H9 (cell line): ENCODE measurements around the gene MILR1. TPM values are rescaled to one million over a fixed set of nuclear protein-coding genes. Genes with fewer than 3 reads are reported as not detected.
A peak's percentile ranks its signal among the peaks of the same experiment; 100 is the strongest.

Experiments
- DNase-seq: peaks from one replicate; pipeline ENCODE4 v3.0.0-alpha.2; 2017
- H2AFZ ChIP-seq: one replicate; pipeline ENCODE4 v1.6.1; 2013; ENCODE audit warnings: mild to moderate bottlenecking, low read length, control low read depth, moderate library complexity
- H2AK5ac ChIP-seq: 2 replicates; pipeline ENCODE4 v1.6.1; 2013; ENCODE audit warnings: low read length, control low read depth, mixed read lengths; ENCODE audit not compliant: insufficient read length
- H2BK120ac ChIP-seq: one replicate; pipeline ENCODE4 v1.6.1; 2013; ENCODE audit warnings: low read depth, mild to moderate bottlenecking, low read length, control low read depth, inconsistent platforms; ENCODE audit not compliant: poor library complexity, severe bottlenecking
- H2BK12ac ChIP-seq: 2 replicates; pipeline ENCODE4 v1.6.1; 2013; ENCODE audit warnings: low read length, control low read depth, mixed read lengths, low read depth; ENCODE audit not compliant: insufficient read length
- H2BK15ac ChIP-seq: 2 replicates; pipeline ENCODE4 v1.6.1; 2013; ENCODE audit warnings: low read depth, low read length, control low read depth
- H2BK20ac ChIP-seq: one replicate; pipeline ENCODE4 v1.6.1; 2013; ENCODE audit warnings: low read depth, mild to moderate bottlenecking, low read length, control low read depth, inconsistent platforms; ENCODE audit not compliant: poor library complexity, severe bottlenecking
- H2BK5ac ChIP-seq: 2 replicates; pipeline ENCODE4 v1.6.1; 2013; ENCODE audit warnings: low read length, control low read depth, mixed read lengths; ENCODE audit not compliant: insufficient read length
- H3K14ac ChIP-seq: 2 replicates; pipeline ENCODE4 v1.6.1; 2013; ENCODE audit warnings: low read length, control low read depth; ENCODE audit not compliant: insufficient read depth
- H3K18ac ChIP-seq: 2 replicates; pipeline ENCODE4 v1.6.1; 2013; ENCODE audit warnings: low read depth, mild to moderate bottlenecking, mixed read lengths, low read length, control low read depth; ENCODE audit not compliant: insufficient read length
- H3K23ac ChIP-seq: 2 replicates; pipeline ENCODE4 v1.6.1; 2013; ENCODE audit warnings: low read length, control low read depth, mixed read lengths, low read depth; ENCODE audit not compliant: insufficient read length
- H3K23me2 ChIP-seq: 2 replicates; pipeline ENCODE4 v1.6.1; 2013; ENCODE audit warnings: low read depth, mild to moderate bottlenecking, mixed read lengths, low read length, control low read depth; ENCODE audit not compliant: insufficient read length, poor library complexity, severe bottlenecking
- H3K27ac ChIP-seq: 2 replicates; pipeline ENCODE4 v1.5.1; 2013; ENCODE audit warnings: low read length, control low read depth, mixed read lengths, low read depth; ENCODE audit not compliant: insufficient read length
- H3K27me3 ChIP-seq: 2 replicates; pipeline ENCODE4 v1.6.1; 2013; ENCODE audit warnings: low read length, control low read depth, inconsistent platforms; ENCODE audit not compliant: insufficient read depth
- H3K4ac ChIP-seq: 2 replicates; pipeline ENCODE4 v1.6.1; 2013; ENCODE audit warnings: low read depth, mild to moderate bottlenecking, control low read depth, inconsistent platforms, low read length, moderate library complexity
- H3K4me1 ChIP-seq: 2 replicates; pipeline ENCODE4 v1.6.1; 2013; ENCODE audit warnings: low read length, control low read depth, inconsistent platforms; ENCODE audit not compliant: insufficient read depth
- H3K4me2 ChIP-seq: 2 replicates; pipeline ENCODE4 v1.6.1; 2013; ENCODE audit warnings: low read length, control low read depth, mixed read lengths; ENCODE audit not compliant: insufficient read length, insufficient read depth
- H3K56ac ChIP-seq: 2 replicates; pipeline ENCODE4 v1.6.1; 2013; ENCODE audit warnings: low read depth, mild to moderate bottlenecking, mixed read lengths, low read length, control low read depth; ENCODE audit not compliant: insufficient read length
- H3K79me1 ChIP-seq: 2 replicates; pipeline ENCODE4 v1.6.1; 2013; ENCODE audit warnings: low read depth, mild to moderate bottlenecking, moderate library complexity, low read length, control low read depth, inconsistent platforms; ENCODE audit not compliant: insufficient read depth, poor library complexity, severe bottlenecking
- H3K79me2 ChIP-seq: 2 replicates; pipeline ENCODE4 v1.6.1; 2013; ENCODE audit warnings: low read length, control low read depth, inconsistent platforms; ENCODE audit not compliant: insufficient read depth
- H3K9ac ChIP-seq: 2 replicates; pipeline ENCODE4 v1.6.1; 2013; ENCODE audit warnings: low read length, control low read depth, mixed read lengths; ENCODE audit not compliant: insufficient read length; ENCODE audit errors: extremely low read depth
- H3K9me3 ChIP-seq: one replicate; pipeline ENCODE4 v1.6.1; 2013; ENCODE audit warnings: low read depth, low read length, inconsistent platforms; ENCODE audit not compliant: control insufficient read depth
- H3T11ph ChIP-seq: one replicate; pipeline ENCODE4 v1.6.1; 2013; ENCODE audit warnings: mild to moderate bottlenecking, low read length, control low read depth, inconsistent platforms
- H4K20me1 ChIP-seq: one replicate; pipeline ENCODE4 v1.6.1; 2013; ENCODE audit not compliant: control insufficient read depth, insufficient read length, insufficient read depth
- H4K5ac ChIP-seq: 2 replicates; pipeline ENCODE4 v1.6.1; 2013; ENCODE audit warnings: low read depth, mild to moderate bottlenecking, mixed read lengths, low read length, control low read depth; ENCODE audit not compliant: insufficient read length
- H4K8ac ChIP-seq: replicated peaks from 2 replicates; pipeline ENCODE4 v1.6.1; 2013; ENCODE audit warnings: low read length, control low read depth, mixed read lengths, low read depth; ENCODE audit not compliant: insufficient read length
- H4K91ac ChIP-seq: 2 replicates; pipeline ENCODE4 v1.6.1; 2013; ENCODE audit warnings: low read depth, mild to moderate bottlenecking, moderate library complexity, mixed read lengths, low read length, control low read depth; ENCODE audit not compliant: insufficient read length
- H3K27ac Mint-ChIP-seq, 3 experiments: 2 replicates in 2 of 3; 3 replicates in 1 of 3; pipeline ENCODE4 v1.8.0; 2020 to 2021; ENCODE audit warnings: mixed read lengths in 3 of 3, mild to moderate bottlenecking in 1 of 3, moderate library complexity in 1 of 3
- H3K27me3 Mint-ChIP-seq: 2 replicates; pipeline ENCODE4 v1.8.0; 2021; ENCODE audit warnings: low read depth, mild to moderate bottlenecking, moderate library complexity, mixed read lengths
- H3K36me3 Mint-ChIP-seq, 3 experiments: 2 replicates in 2 of 3; 3 replicates in 1 of 3; pipeline ENCODE4 v1.8.0; 2020 to 2021; ENCODE audit warnings: low read depth in 3 of 3, mixed read lengths in 3 of 3; ENCODE audit not compliant: insufficient read depth in 1 of 3
- H3K4me1 Mint-ChIP-seq, 2 experiments: 2 replicates each; pipeline ENCODE4 v1.8.0; 2020; ENCODE audit warnings: mixed read lengths in 2 of 2
- H3K4me3 Mint-ChIP-seq, 2 experiments: 2 replicates in 1 of 2; 3 replicates in 1 of 2; pipeline ENCODE4 v1.8.0; 2020 to 2021; ENCODE audit warnings: mild to moderate bottlenecking in 2 of 2, mixed read lengths in 2 of 2, moderate library complexity in 1 of 2
- H3K9me3 Mint-ChIP-seq, 2 experiments: 2 replicates in 1 of 2; 3 replicates in 1 of 2; pipeline ENCODE4 v1.8.0; 2020; ENCODE audit warnings: mild to moderate bottlenecking in 2 of 2, mixed read lengths in 2 of 2, moderate library complexity in 1 of 2
- CTCF ChIP-seq: fragments of 200-600 bp; sonication (generic); conservative IDR thresholded peaks from 3 replicates; pipeline ENCODE4 v1.8.0; 2021; ENCODE audit warnings: antibody characterized with exemption, mild to moderate bottlenecking
- WGBS: extraction: QIAGEN DNeasy Blood & Tissue Kit; methylation state at CpG from one replicate; pipeline ENCODE4 v1.1.7; 2013; ENCODE audit warnings: missing lambda C conversion rate, low lambda C conversion rate, mixed read lengths; ENCODE audit not compliant: insufficient read length; ENCODE audit errors: extremely low coverage; 5-methylcytosine and 5-hydroxymethylcytosine counted together
- total RNA-seq: library from RNA; stranded (reverse); gene quantifications from 2 replicates; pipeline ENCODE4 v1.2.1, GENCODE V29; 2021

MILR1 gene
- total RNA-seq, 1 experiment from 2014 or later = not detected

GRCh38 chr17:64447526-64447925, 1.4 kb upstream of the MILR1 start:
- Histone ChIP-seq H3K18ac (no peak overlapping the region), H3K27me3 (no peaks in the 10 kb centered on the region), H3T11ph (no peak overlapping the region), H3K4me1 (no peaks in the 10 kb centered on the region), H4K8ac (no peak overlapping the region), H3K14ac (no peak overlapping the region), H4K20me1 (no peaks in the 10 kb centered on the region), H2BK20ac (no peak overlapping the region), H2AK5ac (no peak overlapping the region), H4K5ac (no peak overlapping the region), H2AFZ (no peak overlapping the region), H3K23me2 (no peaks in the 10 kb centered on the region), H2BK5ac (no peak overlapping the region), H3K56ac (no peak overlapping the region), H3K4ac (no peak overlapping the region), H2BK120ac (no peak overlapping the region), H4K91ac (no peak overlapping the region), H3K9ac (no peak overlapping the region), H3K9me3 (no peaks in the 10 kb centered on the region), H3K79me2 (no peaks in the 10 kb centered on the region), H3K79me1 (no peaks in the 10 kb centered on the region), H3K23ac (no peak overlapping the region), H3K4me2 (no peak overlapping the region), H2BK15ac (no peak overlapping the region), H2BK12ac (no peak overlapping the region), H3K27ac (no peak overlapping the region)
- Mint-ChIP-seq H3K9me3 (no peaks in the 10 kb centered on the region), H3K27ac (peak overlapping the region in 1 of 3 experiments; percentile 48; a peak in 1 of 7 replicates), H3K4me1 (no peaks in the 10 kb centered on the region), H3K27me3 (no peaks in the 10 kb centered on the region), H3K36me3 (no peaks in the 10 kb centered on the region), H3K4me3 (no peak overlapping the region)
- no CpG with 5 or more reads among the region's 1 CpG for WGBS
- no peak for TF ChIP-seq CTCF
- DNase-seq = no peak
